ENCODE data around the gene CCDC102B.

DNA sequence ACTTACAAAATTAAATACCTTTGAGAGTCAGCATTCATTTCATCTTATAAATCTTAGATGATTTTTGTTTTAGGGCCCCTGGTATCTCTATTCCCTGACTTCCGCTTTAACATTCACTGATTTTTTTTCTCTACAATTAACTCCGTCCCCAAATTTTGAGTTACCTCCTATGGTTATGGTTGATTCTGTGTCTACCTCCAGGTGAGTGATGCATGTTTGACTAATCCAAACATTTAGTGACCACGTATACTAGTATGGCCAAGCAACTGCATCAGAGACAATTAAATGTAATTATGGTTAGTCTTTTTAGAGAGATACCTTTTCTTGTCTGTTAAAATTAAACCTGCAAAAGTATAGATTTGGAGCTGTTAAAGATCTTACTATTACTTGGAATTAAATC is 120.3 kb downstream of the CCDC102B start:
- TF ChIP-seq, protein P1, sequence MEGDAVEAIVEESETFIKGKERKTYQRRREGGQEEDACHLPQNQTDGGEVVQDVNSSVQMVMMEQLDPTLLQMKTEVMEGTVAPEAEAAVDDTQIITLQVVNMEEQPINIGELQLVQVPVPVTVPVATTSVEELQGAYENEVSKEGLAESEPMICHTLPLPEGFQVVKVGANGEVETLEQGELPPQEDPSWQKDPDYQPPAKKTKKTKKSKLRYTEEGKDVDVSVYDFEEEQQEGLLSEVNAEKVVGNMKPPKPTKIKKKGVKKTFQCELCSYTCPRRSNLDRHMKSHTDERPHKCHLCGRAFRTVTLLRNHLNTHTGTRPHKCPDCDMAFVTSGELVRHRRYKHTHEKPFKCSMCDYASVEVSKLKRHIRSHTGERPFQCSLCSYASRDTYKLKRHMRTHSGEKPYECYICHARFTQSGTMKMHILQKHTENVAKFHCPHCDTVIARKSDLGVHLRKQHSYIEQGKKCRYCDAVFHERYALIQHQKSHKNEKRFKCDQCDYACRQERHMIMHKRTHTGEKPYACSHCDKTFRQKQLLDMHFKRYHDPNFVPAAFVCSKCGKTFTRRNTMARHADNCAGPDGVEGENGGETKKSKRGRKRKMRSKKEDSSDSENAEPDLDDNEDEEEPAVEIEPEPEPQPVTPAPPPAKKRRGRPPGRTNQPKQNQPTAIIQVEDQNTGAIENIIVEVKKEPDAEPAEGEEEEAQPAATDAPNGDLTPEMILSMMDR (IDR thresholded peaks at IDR 0.05): no peak
- TF ChIP-seq POLR2A (IDR thresholded peaks at IDR 0.05): no peak
